NCI-H128 (cell line): ENCODE data around the gene SERPINE2.
A peak's percentile ranks its signal among the peaks of the same experiment; 100 is the strongest.
"Not testable (repeated sequence)": the region's sequence is repeated elsewhere in the genome, so short reads cannot be mapped to it uniquely, and the experiment has no call there.

Experiments used
- DNase-seq: peaks from one replicate; lab custom pipeline; 2025; ENCODE audit not compliant: unreplicated experiment; lab: John Stamatoyannopoulos, UW

Gene SERPINE2

DNA sequence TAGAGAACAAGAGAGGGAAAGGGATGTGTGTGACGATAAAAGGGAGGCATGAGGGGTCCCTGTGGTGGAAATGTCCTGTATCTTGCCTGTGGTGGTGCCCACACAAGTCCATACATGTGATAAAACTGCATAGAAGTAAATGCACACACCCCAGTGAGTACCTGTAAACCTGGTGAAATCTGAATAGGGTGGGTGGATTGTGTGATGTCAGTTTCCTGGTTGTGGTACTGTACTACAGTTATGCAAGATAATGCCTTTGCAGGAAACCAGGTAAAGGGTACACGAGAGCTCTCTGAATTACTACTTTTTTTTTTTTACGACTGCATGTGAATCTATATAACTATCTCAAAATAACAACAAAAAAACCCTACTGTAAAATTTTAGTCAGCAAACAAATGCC lies 22.1 kb downstream of the SERPINE2 start:
- DNase-seq = no peak

DNA sequence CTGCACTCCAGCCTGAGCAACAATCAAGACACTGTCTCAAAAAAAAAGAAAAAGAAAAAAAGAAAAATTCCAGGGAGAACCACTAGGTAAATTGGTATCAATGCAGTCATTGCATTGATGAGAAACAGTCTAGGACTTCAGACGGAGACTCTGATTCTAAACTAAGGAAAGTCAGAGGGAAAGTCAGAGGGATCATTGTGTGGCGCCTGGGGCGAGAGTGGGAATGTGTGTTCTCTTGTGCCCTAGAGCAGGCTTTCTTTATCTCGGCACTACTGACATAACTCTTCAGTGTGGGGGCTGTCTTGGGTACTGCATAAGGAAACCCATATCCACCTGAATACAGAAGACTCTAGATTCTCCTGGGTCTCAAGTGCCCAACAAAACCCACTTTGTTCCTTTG lies 24.8 kb downstream of the SERPINE2 start:
- no peak for DNase-seq

DNA sequence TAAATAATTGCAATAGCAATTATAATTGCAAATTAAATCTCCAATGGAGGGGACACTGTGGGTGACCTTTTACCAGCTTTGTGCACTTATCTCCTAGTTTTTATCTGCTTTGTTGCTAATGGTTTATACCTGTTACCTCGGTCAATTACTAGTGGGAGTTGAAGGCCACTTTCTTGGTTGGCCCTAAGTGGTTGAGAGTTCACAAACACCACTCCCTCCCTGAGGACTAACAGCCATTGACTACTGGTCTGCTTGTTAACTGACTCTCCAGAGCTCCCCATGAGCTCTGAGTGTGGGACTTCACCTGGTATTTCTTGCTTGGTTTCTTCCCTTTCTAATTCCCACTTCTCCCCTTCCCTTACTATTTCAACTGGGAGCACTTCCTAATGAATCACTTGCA lies 27.2 kb downstream of the SERPINE2 start:
- no peak for DNase-seq

DNA sequence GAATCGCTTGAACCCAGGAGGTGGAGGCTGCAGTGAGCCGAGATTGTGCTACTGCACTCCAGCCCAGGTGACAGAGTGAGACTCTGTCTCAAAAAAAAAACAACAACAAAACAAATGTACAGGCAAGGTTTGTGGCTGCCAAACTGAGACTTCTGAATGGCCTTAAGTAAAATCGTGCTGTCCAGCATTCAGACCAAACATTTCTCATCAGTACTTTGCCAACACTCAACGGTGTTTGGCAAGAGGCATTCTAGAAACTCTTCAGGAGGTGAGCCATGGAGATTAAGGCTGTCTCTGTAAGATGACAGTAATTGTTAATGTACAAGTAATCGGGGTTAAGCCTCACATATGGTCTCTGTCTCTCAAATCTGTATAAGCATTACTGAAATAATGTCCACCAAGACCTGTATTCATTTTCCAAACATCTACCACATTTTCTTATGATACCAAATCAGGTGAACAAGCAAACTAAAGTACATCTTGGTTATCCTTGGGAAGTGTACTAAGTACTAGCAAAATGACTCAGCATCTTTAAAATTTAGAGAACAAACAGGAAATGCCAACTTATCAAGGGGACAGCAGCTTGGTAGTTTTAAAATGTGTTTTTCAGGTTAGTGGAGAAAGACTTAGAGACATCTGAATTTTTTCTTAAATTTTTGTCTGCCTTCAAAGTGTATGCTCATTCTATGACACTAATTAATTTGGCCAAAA lies 29.3 kb downstream of the SERPINE2 start:
- DNase-seq = no peak

DNA sequence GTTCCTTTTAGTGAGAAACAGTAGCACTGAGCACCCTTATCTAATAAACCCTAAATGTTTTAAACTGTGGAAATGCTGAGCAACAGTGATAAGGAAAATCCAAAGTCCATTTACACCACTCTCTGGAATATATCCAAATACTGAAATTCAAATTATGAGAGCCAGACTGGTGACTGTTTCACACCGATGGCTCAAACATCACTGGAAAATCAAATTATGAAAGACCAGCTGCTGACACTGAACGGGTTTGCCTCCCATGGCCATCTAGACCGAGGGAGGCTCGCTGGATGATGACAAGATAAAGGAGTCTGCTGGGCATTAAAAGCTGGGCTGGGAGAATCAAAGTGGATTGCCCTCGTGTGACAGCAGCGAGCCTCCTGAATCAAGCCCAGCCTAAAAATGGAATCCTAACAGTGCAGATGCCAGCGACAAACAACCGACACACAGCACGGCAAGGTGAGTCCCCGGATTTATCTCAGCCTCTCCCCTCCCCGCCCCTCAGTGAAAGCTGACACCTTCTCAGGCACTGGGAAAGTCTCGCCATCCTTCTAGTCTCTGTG lies 30.3 kb downstream of the SERPINE2 start:
- no peak for DNase-seq

DNA sequence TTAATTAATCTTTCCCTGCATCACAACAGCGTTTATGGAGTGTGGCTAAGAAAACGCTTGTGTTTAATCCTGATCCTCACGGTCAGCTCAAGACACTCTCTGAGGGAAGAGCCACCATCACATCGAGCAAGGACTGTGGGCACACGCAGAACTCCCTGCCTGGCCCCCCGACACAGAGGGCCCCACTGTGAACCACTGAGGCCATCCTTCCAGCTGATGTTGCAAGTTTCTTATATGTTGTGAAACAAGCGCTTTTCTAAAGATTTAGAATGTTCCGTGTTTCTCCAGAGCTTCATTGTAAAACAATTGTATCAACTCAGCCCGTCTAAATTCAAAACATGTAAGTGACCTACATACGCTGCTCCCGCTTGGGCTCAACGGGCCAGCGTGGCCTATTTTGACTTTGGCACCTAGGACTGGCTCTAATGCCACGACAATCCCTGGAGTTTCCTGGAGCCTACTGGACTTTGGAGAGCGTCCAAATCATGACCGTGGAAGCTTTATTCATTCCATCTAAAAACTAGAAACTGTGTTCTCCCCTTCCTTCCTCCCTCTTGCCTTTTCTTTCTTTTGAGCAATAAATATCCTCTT lies 34.9 kb downstream of the SERPINE2 start:
- no peak for DNase-seq

DNA sequence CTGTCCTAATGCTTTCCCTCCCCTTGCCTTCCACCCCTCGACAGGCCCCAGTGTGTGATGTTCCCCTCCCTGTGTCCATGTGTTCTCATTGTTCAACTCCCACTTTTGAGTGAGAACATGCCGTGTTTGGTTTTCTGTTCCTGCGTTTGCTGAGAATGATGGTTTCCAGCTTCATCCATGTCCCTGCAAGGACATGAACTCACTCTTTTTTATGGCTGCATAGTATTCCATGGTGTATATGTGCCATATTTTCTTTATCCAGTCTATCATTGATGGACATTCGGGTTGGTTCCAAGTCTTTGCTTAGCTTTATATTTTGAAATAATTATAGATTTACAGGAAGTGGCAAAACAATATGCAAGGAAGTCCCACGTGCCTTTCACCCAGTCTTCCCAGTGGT lies 38.4 kb downstream of the SERPINE2 start:
- not testable (repeated sequence) for DNase-seq

DNA sequence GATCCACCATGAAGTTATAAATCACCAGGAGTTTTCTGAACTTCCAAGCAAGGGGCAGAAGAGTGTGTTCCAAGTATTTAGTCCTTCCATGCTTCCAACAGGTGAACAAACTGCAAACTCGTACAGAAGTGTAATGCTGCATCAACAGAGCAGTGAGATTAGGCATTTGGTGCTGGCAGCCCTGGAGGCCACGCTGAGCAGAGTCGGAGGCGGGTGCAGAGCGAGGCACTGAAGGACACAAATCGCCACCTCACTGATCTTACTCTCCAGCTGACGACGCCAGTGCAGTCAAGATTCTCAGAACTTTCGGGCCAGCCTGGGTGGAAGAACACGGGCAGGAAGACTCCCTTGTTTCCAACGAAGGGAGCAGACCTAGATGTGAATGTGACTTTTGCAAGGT lies 39.2 kb downstream of the SERPINE2 start:
- DNase-seq = no peak

DNA sequence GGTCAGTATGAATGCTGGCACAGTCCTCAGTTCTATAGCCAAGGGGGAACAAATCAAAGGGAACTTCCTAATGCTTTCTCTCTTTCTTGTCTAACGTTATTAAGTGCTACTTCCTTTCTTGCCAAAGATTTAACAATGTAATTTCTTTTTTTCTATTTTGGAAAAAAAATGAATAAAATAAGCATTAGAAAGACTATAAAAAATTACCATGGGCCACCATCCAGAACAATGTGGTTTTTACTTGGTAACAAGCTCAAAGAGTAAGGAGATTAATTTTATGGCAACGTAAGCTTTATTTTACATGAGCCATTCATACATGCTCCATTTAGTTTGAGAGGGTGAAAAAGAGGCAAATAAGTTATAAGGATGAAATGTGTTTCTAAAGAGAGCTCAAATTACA lies 40.1 kb downstream of the SERPINE2 start:
- no peak for DNase-seq

DNA sequence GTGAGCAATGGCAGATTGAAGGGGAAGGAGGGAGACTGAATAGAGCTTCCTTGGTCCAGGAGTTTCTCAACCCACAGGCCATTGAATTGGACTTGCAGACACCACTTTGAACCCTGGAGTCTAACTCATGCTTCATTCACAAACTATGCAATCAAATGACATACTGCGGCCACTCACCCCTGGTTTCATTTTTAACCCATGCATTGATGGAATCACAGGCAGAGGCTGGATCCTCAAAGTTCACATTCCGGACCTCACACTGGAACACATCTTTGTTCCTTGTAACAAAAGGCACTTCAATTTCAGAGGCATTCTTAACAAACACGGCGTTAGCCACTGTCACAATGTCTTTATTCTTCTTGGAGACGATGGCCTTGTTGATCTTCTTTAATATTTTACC lies 41.1 kb downstream of the SERPINE2 start:
- no peak for DNase-seq

DNA sequence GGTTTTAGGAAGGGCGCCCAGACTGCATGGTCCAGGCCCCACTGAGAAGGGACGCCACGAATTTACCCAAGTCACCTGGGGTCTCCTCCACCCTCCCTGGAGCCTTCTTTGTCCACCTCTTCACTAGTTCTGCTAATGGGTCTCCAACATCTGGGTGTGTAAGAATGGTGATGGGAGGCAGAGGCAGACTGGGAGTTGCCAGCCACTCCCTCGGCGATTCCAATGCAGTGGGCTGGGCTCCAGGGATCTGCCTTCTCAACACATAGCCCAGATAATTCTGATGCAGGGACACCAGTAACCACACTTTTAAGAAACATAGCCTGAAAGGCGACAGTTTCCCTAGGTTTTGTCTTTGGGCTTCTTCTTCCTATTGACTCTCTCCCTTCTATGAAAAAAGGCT lies 42.7 kb downstream of the SERPINE2 start:
- DNase-seq = no peak

DNA sequence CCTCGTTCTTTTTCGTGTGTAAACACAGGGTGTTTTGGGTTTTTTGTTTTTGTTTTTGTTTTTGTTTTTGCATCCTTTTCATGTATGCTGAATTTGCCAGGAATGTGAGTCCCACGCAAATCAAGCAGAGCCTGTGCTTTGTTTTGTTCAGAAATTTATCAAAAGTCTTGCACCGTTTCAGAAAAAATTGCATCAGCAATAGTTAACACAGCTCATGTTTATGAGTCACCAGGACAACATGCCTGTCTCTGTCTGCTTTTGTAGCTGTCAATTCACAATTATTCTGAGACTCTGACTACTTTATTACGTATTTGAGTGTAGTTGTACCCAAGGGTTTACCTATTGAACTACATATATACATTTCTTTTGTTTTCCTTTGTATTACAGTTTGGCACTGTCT lies 43.5 kb downstream of the SERPINE2 start:
- no peak for DNase-seq

DNA sequence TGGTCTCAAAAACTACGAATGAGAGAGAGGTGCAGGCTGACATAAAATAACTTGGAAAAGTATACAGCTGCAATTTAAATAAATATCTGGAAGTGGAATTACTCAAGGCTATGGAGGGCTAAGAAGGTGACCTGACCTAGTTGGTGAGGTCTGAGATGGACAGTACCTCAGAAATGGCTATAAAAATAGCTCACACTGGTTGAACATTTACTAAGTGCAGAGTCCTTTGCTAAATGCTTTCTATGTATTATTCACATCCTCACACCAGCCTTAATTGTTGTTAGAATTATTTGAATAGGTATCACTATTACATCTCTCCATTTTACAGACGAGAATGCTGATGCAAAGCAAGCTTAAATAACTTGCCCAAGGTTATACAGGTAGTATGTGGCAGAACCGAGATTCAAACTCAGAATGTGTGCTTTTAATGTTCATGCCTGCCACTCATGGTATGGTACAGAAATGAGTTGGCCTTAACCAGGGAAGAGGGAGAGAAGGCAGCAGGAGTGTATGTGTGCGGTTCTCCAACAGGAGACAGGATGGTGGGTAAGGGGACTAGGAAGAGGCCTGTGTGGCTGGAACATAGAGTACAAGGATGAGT lies 44.4 kb downstream of the SERPINE2 start:
- DNase-seq = no peak

DNA sequence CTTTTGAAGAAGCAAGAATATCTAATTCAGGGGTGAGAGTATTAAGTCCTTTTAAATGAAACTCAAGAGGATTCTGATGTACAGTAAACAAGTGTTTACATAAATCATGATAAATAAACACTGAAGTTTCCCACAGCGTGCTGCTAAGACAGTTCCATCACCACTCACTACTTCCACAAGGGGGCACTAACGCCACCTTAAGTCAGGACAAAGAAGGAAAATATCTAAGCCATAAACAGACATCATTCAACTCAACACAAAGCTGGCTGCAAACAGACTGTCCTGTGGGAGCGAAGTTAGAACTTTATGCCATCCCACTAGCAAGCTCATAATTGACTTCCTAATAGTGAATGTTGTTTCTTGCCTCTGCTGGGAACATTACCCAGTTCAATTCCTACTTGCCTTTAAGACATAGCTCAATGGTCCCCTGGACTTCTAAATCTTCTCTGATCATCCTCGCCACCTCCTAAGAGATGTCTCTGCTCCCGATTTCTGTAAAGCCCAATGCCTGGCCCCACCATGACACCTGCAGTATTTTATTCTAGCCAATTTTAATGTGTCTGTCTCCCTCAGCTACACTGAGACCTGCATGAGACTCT lies 45.4 kb downstream of the SERPINE2 start:
- peak; percentile 21 for DNase-seq

DNA sequence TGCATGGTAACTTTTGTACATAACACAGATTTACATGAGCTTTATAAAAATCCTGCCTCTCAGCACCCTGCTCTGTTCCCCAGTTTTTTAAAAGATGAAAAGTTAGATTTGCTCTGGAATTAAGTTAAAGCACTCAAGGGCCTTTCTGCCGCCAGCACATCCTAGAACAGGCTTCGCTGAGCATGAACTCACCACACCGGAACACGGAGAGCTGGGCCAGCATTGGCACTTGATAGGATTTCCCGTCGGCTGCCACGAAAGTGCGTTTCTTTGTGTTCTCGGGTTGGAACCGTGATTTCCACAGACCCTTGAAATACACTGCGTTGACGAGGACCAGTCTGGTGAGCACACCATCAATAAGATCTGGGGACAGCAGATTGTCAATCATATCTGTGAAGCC lies 47.5 kb downstream of the SERPINE2 start:
- DNase-seq = no peak

DNA sequence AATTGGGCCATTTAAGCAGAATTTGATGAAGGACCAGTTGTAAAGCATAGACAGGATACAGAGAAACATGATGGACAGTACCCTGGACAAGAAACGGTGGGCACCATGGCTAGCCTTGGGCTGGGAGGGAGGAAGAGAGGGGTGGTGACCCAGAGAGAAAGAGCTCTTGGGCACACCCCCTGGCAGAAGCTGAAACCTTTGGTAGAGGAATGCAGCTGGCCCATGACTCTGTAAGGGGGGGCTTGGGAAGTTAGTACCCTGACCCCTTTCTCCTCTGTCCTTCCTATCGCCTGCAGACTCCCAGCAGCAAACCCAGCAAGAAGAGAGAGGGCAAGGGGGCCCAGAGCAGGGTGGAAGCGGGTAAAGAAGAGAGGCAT lies 49.2 kb downstream of the SERPINE2 start:
- no peak for DNase-seq

DNA sequence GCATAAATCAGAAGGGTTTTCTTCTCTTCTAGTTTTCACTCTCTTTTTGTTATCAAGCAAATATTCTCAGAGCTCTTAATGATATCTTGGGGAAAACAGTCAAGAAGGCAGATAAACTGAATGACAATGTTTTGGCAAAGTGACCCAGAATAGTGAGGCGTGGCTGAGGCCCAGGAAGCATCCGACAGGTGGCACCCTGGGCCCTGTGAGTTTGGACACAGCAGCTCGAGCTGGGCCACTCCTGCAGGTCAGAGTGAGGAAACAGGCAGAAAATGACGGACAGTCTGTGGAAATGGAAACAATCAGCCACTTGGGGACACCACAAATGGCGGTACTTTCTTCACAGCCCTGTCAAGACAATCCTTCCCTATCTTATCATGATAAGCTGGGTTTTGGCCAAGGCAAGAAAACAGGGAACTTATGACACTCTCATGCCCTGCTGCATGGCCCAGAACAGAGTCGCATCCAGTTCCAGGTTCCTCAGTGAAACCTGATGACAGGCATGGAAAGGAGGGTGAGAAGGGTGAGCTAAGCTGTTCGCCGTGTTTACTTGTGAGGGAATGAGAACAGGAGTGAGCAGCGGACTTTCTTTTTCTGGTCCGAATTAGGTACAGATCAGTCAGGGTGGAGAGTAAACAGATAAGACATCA lies 49.8 kb downstream of the SERPINE2 start:
- DNase-seq = no peak

DNA sequence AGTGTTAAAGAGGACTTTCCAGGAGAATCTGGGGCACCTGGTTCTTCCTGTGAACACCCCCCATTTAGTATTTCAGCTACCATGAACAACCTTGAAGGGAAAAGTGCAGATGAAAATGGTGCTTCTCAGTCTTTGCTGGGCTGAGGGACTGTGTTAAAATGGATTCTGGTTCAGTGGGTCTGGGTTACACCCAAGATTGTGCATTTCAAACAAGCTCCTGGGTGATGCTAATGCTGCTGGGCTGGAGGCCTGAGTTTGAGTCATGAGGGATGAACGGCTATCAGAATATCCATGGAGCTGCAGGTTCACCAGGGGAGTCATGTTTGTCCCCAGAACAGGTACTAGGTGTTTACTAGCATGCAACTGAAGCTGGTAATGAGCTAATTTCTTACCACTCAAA lies 57.8 kb downstream of the SERPINE2 start:
- DNase-seq = no peak

DNA sequence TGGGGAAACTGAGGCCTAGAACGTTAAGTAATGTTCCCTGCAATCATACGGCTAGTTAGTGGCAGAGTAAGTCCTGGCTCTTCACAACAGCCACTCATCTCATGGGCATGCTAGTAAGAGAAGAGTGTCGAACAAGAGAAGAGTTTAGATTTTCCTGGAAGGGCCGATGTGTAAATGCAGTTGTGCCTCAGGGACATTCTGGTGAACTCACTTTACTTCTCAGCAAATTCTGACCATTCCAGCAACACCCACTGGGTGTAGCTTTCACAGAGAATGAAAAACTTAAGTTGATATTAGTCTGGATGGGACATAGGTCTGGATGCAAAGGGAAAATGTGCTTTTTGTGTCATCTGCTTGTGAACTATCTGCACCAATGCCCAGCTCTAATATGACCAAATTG lies 58.3 kb downstream of the SERPINE2 start:
- no peak for DNase-seq

DNA sequence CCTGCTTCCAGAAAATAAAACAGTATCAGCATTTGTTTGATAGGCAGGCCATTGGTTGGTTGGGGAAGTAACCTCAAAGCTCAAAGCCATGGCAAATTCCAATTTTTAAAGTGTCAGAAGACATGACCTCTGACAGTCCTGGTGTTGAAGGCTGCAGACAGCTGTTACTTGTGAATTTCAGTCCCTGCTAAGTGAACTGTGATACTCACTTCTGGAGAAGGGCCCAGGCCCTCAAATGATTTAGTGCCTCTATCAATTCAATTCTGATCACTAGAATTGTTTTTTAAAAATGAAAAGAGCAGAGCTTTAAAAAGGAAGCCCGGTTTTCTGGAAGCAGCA lies 58.7 kb downstream of the SERPINE2 start:
- no peak for DNase-seq

DNA sequence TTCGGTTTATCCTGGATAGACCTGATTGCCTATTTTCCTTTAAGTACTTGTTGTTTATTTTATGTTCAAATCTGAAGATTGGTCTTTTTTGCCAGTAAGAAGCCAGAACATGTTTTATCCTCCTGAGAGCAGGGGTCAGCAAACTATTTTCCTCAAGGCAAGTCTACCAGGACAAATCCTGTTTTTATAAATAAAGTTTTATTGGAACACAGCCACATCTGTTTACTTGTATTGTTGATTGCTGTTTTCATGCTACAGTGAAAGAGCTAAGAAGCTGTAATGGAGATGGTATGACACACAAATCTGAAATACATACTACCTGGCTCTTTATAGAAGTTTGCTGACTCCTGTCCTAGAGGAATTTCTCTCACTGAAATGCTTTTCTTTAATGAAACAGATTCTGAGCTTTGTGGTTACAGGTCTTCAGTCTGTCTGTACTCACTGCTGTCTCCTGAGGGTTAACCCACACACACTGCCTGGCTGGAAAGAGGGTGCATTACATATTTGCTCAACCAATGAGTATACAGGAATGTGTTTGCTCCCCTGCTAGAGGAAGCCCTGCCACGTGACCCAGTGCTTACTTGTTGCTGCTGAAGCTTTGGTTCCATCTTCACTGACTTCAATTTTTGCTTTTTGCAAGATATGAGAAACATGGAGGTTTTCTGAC lies 59.2 kb downstream of the SERPINE2 start:
- DNase-seq = no peak
